GM12872 (cell line): ENCODE results near the gene TAF4.

Experiments used
- TF ChIP-seq, protein P1 (sequence below): IDR thresholded peaks from 3 replicates; pipeline ENCODE4 v1.5.1; 2011; ENCODE audit warnings: low read depth, mild to moderate bottlenecking, low read length, moderate library complexity; ENCODE audit not compliant: insufficient read depth

The TAF4 gene

DNA sequence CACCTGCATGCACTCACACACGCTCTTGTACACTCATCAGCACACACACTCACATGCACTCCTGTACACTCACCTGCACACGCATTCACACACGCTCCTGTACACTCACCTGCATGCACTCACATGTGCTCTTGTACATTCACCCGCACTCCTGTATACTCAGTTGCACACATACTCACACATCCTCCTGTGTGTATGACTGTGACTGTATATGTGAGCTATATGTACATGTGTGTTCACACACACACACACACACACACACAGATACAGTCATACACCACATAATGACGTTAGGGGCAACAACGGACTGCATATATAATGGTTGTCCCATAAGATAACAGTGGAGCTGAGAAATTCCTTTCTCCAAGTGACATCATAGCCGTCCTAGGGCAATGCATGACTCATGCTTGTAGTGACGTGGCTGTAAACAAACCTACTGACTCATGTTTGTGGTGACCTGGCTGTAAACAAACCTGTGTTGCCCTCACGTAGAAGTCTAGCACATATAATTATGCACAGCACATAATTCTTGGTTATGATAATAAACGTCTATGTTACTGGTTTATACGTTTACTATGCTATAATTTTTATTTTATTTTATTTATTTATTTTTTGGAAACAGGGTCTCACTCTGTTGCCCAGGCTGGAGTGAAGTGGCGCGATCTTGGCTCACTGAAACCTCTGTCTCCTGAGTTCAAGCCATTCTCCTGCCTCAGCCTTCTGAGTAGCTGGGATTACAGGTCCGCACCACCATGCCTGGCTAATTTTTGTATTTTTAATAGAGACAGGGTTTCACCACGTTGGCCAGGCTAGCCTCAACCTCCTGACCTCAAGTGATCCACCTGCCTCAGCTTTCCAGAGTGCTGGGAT is 22.8 kb upstream of the TAF4 start:
- TF ChIP-seq, protein P1, sequence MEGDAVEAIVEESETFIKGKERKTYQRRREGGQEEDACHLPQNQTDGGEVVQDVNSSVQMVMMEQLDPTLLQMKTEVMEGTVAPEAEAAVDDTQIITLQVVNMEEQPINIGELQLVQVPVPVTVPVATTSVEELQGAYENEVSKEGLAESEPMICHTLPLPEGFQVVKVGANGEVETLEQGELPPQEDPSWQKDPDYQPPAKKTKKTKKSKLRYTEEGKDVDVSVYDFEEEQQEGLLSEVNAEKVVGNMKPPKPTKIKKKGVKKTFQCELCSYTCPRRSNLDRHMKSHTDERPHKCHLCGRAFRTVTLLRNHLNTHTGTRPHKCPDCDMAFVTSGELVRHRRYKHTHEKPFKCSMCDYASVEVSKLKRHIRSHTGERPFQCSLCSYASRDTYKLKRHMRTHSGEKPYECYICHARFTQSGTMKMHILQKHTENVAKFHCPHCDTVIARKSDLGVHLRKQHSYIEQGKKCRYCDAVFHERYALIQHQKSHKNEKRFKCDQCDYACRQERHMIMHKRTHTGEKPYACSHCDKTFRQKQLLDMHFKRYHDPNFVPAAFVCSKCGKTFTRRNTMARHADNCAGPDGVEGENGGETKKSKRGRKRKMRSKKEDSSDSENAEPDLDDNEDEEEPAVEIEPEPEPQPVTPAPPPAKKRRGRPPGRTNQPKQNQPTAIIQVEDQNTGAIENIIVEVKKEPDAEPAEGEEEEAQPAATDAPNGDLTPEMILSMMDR = no peak

GRCh38 chr20:62087632-62088031 is 22.0 kb upstream of the TAF4 start:
- TF ChIP-seq, protein P1 = no peak

- TF ChIP-seq, protein P1 = no peak
Observed at GRCh38 chr20:62087227-62087626, 21.5 kb upstream of the TAF4 start.

DNA sequence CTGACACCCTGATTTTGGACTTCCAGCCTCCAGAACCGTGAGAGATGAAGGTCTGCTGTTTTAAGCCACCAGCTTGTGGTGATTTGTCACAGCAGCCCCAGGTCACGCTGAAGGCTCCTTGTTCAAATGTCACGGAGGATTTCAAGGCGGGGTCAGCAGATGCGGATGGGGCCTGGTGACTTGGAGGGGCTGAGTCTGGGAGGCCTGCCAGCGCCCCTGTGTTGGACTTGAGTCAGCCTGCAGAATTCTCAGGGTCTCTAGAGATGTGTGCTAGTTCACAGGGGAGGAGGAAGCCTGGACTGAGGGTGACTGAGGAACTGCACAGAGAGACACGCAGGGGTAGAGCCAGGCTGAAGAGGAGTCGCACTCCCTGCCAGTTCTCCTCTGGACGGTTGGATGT is 19.5 kb upstream of the TAF4 start:
- TF ChIP-seq, protein P1 = no peak

GRCh38 chr20:62083312-62083711 is 17.6 kb upstream of the TAF4 start:
- TF ChIP-seq, protein P1 = no peak

GRCh38 chr20:62080249-62080990 is 14.7 kb upstream of the TAF4 start:
- TF ChIP-seq, protein P1 = no peak

DNA sequence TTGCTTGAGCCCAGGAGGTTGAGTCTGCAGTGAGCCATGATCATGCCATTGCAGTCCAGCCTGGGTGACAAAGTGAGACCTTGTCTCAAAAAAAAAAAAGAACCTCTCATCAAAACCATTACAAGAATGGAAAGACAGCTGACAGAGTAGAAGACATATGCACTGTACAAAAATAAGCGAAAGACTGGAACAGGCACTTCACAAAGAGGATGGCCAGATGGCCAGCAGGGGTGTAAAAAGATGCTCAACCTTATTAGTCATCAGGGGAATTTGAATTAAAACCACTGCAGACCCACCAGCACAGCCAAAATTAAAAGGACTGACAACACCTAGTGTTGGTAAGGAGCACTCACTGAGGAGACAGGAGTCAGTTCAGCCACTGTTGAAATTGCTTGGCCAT is 13.5 kb upstream of the TAF4 start:
- TF ChIP-seq, protein P1 = no peak
